T-helper 1 cell treated with Interleukin-12 subunit alpha and Interleukin-12 subunit beta and Interleukin-4 antibody, amounts not matched to agents 30 μg/mL and 1 μg/mL, for 36 hours (primary cell): ENCODE measurements around the gene KIAA1328.

Experiments used
- H3K27ac Mint-ChIP-seq: one replicate; pipeline ENCODE4 v1.8.0; 2021; ENCODE audit warnings: mild to moderate bottlenecking, mixed read lengths
- H3K27me3 Mint-ChIP-seq: one replicate; pipeline ENCODE4 v1.8.0; 2021; ENCODE audit warnings: low read depth, mixed read lengths
- H3K36me3 Mint-ChIP-seq: one replicate; pipeline ENCODE4 v1.8.0; 2021; ENCODE audit warnings: low read depth, mixed read lengths
- H3K4me1 Mint-ChIP-seq: one replicate; pipeline ENCODE4 v1.8.0; 2021; ENCODE audit warnings: low read depth, mixed read lengths
- H3K4me3 Mint-ChIP-seq: one replicate; pipeline ENCODE4 v1.8.0; 2021; ENCODE audit warnings: mild to moderate bottlenecking, moderate library complexity, mixed read lengths
- H3K9me3 Mint-ChIP-seq: one replicate; pipeline ENCODE4 v1.8.0; 2021; ENCODE audit warnings: mixed read lengths

Gene KIAA1328

GRCh38 chr18:37252854-37253393, 424.0 kb downstream of the KIAA1328 start:
- no peaks in the 10 kb centered on the region for H3K4me1 Mint-ChIP-seq
- H3K4me3 Mint-ChIP-seq, result no peak overlapping the region
- H3K9me3 Mint-ChIP-seq, result no peaks in the 10 kb centered on the region
- H3K36me3 Mint-ChIP-seq, result no peaks in the 10 kb centered on the region
- H3K27me3 Mint-ChIP-seq, result peaks cover 38% of the 10 kb centered on the region
- no peak overlapping the region for H3K27ac Mint-ChIP-seq

GRCh38 chr18:37253394-37254235, 424.7 kb downstream of the KIAA1328 start:
- no peaks in the 10 kb centered on the region for H3K36me3 Mint-ChIP-seq
- H3K27ac Mint-ChIP-seq, result no peak overlapping the region
- no peaks in the 10 kb centered on the region for H3K4me1 Mint-ChIP-seq
- no peaks in the 10 kb centered on the region for H3K9me3 Mint-ChIP-seq
- H3K4me3 Mint-ChIP-seq, result no peak overlapping the region
- H3K27me3 Mint-ChIP-seq, result peaks cover 38% of the 10 kb centered on the region

- Mint-ChIP-seq H3K4me3 (no peak overlapping the region), H3K27ac (no peak overlapping the region), H3K27me3 (peaks cover 38% of the 10 kb centered on the region), H3K4me1 (no peaks in the 10 kb centered on the region), H3K9me3 (no peaks in the 10 kb centered on the region), H3K36me3 (no peaks in the 10 kb centered on the region)
These were observed 425.4 kb downstream of the KIAA1328 start for GRCh38 chr18:37254236-37254754.

- no peaks in the 10 kb centered on the region for H3K9me3 Mint-ChIP-seq
- peaks cover 38% of the 10 kb centered on the region for H3K27me3 Mint-ChIP-seq
- H3K4me1 Mint-ChIP-seq, result no peaks in the 10 kb centered on the region
- no peaks in the 10 kb centered on the region for H3K36me3 Mint-ChIP-seq
- no peak overlapping the region for H3K27ac Mint-ChIP-seq
- H3K4me3 Mint-ChIP-seq, result no peak overlapping the region
These were observed 426.0 kb downstream of the KIAA1328 start for GRCh38 chr18:37254973-37255372.

- H3K9me3 Mint-ChIP-seq, result no peaks in the 10 kb centered on the region
- no peaks in the 10 kb centered on the region for H3K4me1 Mint-ChIP-seq
- peaks cover 22% of the 10 kb centered on the region for H3K27me3 Mint-ChIP-seq
- no peak overlapping the region for H3K27ac Mint-ChIP-seq
- H3K4me3 Mint-ChIP-seq, result no peak overlapping the region
- H3K36me3 Mint-ChIP-seq, result no peaks in the 10 kb centered on the region
These were observed 429.2 kb downstream of the KIAA1328 start for GRCh38 chr18:37258131-37258530.

GRCh38 chr18:37258819-37259218, 429.9 kb downstream of the KIAA1328 start:
- H3K27ac Mint-ChIP-seq, result no peak overlapping the region
- H3K4me1 Mint-ChIP-seq, result no peaks in the 10 kb centered on the region
- H3K27me3 Mint-ChIP-seq, result peaks cover 22% of the 10 kb centered on the region
- H3K4me3 Mint-ChIP-seq, result no peak overlapping the region
- H3K36me3 Mint-ChIP-seq, result no peaks in the 10 kb centered on the region
- H3K9me3 Mint-ChIP-seq, result no peaks in the 10 kb centered on the region

- H3K27ac Mint-ChIP-seq, result no peak overlapping the region
- H3K36me3 Mint-ChIP-seq, result no peaks in the 10 kb centered on the region
- H3K27me3 Mint-ChIP-seq, result peaks cover 19% of the 10 kb centered on the region
- no peaks in the 10 kb centered on the region for H3K4me1 Mint-ChIP-seq
- no peak overlapping the region for H3K4me3 Mint-ChIP-seq
- H3K9me3 Mint-ChIP-seq, result no peaks in the 10 kb centered on the region
These were observed 430.8 kb downstream of the KIAA1328 start for GRCh38 chr18:37259711-37260110.

GRCh38 chr18:37260367-37261093, 431.6 kb downstream of the KIAA1328 start:
- H3K27me3 Mint-ChIP-seq, result peaks cover 10% of the 10 kb centered on the region
- H3K9me3 Mint-ChIP-seq, result no peaks in the 10 kb centered on the region
- H3K4me1 Mint-ChIP-seq, result no peaks in the 10 kb centered on the region
- no peaks in the 10 kb centered on the region for H3K36me3 Mint-ChIP-seq
- H3K4me3 Mint-ChIP-seq, result no peak overlapping the region
- no peak overlapping the region for H3K27ac Mint-ChIP-seq

GRCh38 chr18:37261246-37261840, 432.4 kb downstream of the KIAA1328 start:
- H3K27me3 Mint-ChIP-seq, result peaks cover 4% of the 10 kb centered on the region
- no peaks in the 10 kb centered on the region for H3K9me3 Mint-ChIP-seq
- H3K4me1 Mint-ChIP-seq, result no peaks in the 10 kb centered on the region
- no peak overlapping the region for H3K4me3 Mint-ChIP-seq
- H3K36me3 Mint-ChIP-seq, result no peaks in the 10 kb centered on the region
- H3K27ac Mint-ChIP-seq, result no peak overlapping the region

- Mint-ChIP-seq H3K36me3 (no peaks in the 10 kb centered on the region), H3K4me3 (no peak overlapping the region), H3K9me3 (no peaks in the 10 kb centered on the region), H3K27me3 (peaks cover 4% of the 10 kb centered on the region), H3K4me1 (no peaks in the 10 kb centered on the region), H3K27ac (no peak overlapping the region)
These were observed 433.1 kb downstream of the KIAA1328 start for GRCh38 chr18:37261988-37262387.

GRCh38 chr18:37264956-37265355, 436.0 kb downstream of the KIAA1328 start:
- H3K27ac Mint-ChIP-seq, result no peak overlapping the region

GRCh38 chr18:37265382-37265781, 436.5 kb downstream of the KIAA1328 start:
- peaks cover 4% of the 10 kb centered on the region for H3K9me3 Mint-ChIP-seq
- no peak overlapping the region for H3K27ac Mint-ChIP-seq
- no peak overlapping the region for H3K4me3 Mint-ChIP-seq
- no peaks in the 10 kb centered on the region for H3K36me3 Mint-ChIP-seq
- H3K27me3 Mint-ChIP-seq, result no peaks in the 10 kb centered on the region
- no peaks in the 10 kb centered on the region for H3K4me1 Mint-ChIP-seq

More at GRCh38 chr18:37264956-37265355, 436.0 kb downstream of the KIAA1328 start:
- no peaks in the 10 kb centered on the region for H3K27me3 Mint-ChIP-seq
- H3K4me1 Mint-ChIP-seq, result no peaks in the 10 kb centered on the region
- H3K36me3 Mint-ChIP-seq, result no peaks in the 10 kb centered on the region
- H3K9me3 Mint-ChIP-seq, result no peaks in the 10 kb centered on the region
- no peak overlapping the region for H3K4me3 Mint-ChIP-seq

GRCh38 chr18:37266290-37266689, 437.4 kb downstream of the KIAA1328 start:
- Mint-ChIP-seq H3K36me3 (no peaks in the 10 kb centered on the region), H3K27me3 (no peaks in the 10 kb centered on the region), H3K9me3 (peaks cover 5% of the 10 kb centered on the region), H3K27ac (no peak overlapping the region), H3K4me1 (no peaks in the 10 kb centered on the region), H3K4me3 (no peak overlapping the region)

GRCh38 chr18:37270038-37270665, 441.2 kb downstream of the KIAA1328 start:
- H3K4me1 Mint-ChIP-seq, result no peaks in the 10 kb centered on the region
- no peak overlapping the region for H3K4me3 Mint-ChIP-seq
- H3K27ac Mint-ChIP-seq, result no peak overlapping the region
- H3K36me3 Mint-ChIP-seq, result no peaks in the 10 kb centered on the region
- H3K9me3 Mint-ChIP-seq, result peaks cover 5% of the 10 kb centered on the region
- H3K27me3 Mint-ChIP-seq, result peaks cover 6% of the 10 kb centered on the region
